Mesendoderm (in vitro differentiated cells): ENCODE data around the gene ZSWIM6.
"Not testable (repeated sequence)": the region's sequence is repeated elsewhere in the genome, so short reads cannot be mapped to it uniquely, and the experiment has no call there.

Experiments
- DNase-seq: peaks from one replicate; pipeline ENCODE4 v3.0.0; 2013
- H2AK5ac ChIP-seq: 2 replicates; pipeline ENCODE4 v1.6.1; 2013; ENCODE audit warnings: low read length, inconsistent platforms
- H2BK120ac ChIP-seq: 2 replicates; pipeline ENCODE4 v1.6.1; 2013; ENCODE audit warnings: low read depth, mild to moderate bottlenecking, low read length, moderate library complexity, mixed read lengths
- H2BK15ac ChIP-seq: replicated peaks from 2 replicates; pipeline ENCODE4 v1.6.1; 2013; ENCODE audit warnings: low read depth, mild to moderate bottlenecking, moderate library complexity
- H2BK5ac ChIP-seq: 2 replicates; pipeline ENCODE4 v1.6.1; 2013; ENCODE audit warnings: low read length, inconsistent platforms
- H3K18ac ChIP-seq: 2 replicates; pipeline ENCODE4 v1.6.1; 2013; ENCODE audit warnings: mild to moderate bottlenecking, low read length, mixed read lengths
- H3K23ac ChIP-seq: one replicate; pipeline ENCODE4 v1.6.1; 2013; ENCODE audit warnings: low read length
- H3K27ac ChIP-seq: 2 replicates; pipeline ENCODE4 v1.5.1; 2013; ENCODE audit warnings: low read depth, mild to moderate bottlenecking, inconsistent platforms, low read length, moderate library complexity
- H3K27me3 ChIP-seq: 2 replicates; pipeline ENCODE4 v1.6.1; 2013; ENCODE audit warnings: low read length, control low read depth, mild to moderate bottlenecking, inconsistent platforms; ENCODE audit not compliant: insufficient read depth, poor library complexity
- H3K36me3 ChIP-seq: 2 replicates; pipeline ENCODE4 v1.6.1; 2013; ENCODE audit warnings: low read length, inconsistent platforms; ENCODE audit not compliant: control insufficient read depth, insufficient read depth
- H3K4ac ChIP-seq: one replicate; pipeline ENCODE4 v1.6.1; 2013; ENCODE audit warnings: low read depth, mild to moderate bottlenecking, low read length, moderate library complexity
- H3K4me1 ChIP-seq: 2 replicates; pipeline ENCODE4 v1.6.1; 2013; ENCODE audit warnings: low read depth, low read length, inconsistent platforms; ENCODE audit not compliant: control insufficient read depth
- H3K4me2 ChIP-seq: 2 replicates; pipeline ENCODE4 v1.6.1; 2013; ENCODE audit warnings: low read length
- H3K4me3 ChIP-seq: 2 replicates; pipeline ENCODE4 v1.5.1; 2013; ENCODE audit warnings: mild to moderate bottlenecking, low read length
- H3K56ac ChIP-seq: one replicate; pipeline ENCODE4 v1.6.1; 2013; ENCODE audit warnings: low read length
- H3K79me1 ChIP-seq: 2 replicates; pipeline ENCODE4 v1.6.1; 2013; ENCODE audit warnings: low read length, inconsistent platforms
- H3K79me2 ChIP-seq: 2 replicates; pipeline ENCODE4 v1.6.1; 2013; ENCODE audit warnings: mild to moderate bottlenecking, low read length; ENCODE audit not compliant: control insufficient read depth, insufficient read depth
- H3K9ac ChIP-seq: 2 replicates; pipeline ENCODE4 v1.6.1; 2013; ENCODE audit warnings: low read length, inconsistent platforms
- H4K5ac ChIP-seq: one replicate; pipeline ENCODE4 v1.6.1; 2013; ENCODE audit warnings: low read length
- H4K8ac ChIP-seq: one replicate; pipeline ENCODE4 v1.6.1; 2013; ENCODE audit warnings: low read depth, mild to moderate bottlenecking, control low read depth, low read length, moderate library complexity
- WGBS: extraction: QIAGEN DNeasy Blood & Tissue Kit; methylation state at CpG from one replicate; pipeline ENCODE4 v1.1.7; 2013; ENCODE audit warnings: low lambda C conversion rate, missing lambda C conversion rate; ENCODE audit not compliant: insufficient coverage; ENCODE audit errors: extremely low coverage; 5-methylcytosine and 5-hydroxymethylcytosine counted together

Gene ZSWIM6

GRCh38 chr5:61402244-61402823 is 70.3 kb downstream of the ZSWIM6 start:
- no peak for DNase-seq
- Histone ChIP-seq H2BK5ac (no peak overlapping the region), H3K18ac (no peak overlapping the region), H3K4me2 (no peak overlapping the region), H2AK5ac (no peak overlapping the region), H3K9ac (no peak overlapping the region), H3K79me2 (peaks cover 35% of the 10 kb centered on the region), H3K23ac (no peak overlapping the region), H3K4ac (no peak overlapping the region), H3K36me3 (no peaks in the 10 kb centered on the region), H4K8ac (no peak overlapping the region), H3K27me3 (no peaks in the 10 kb centered on the region), H3K56ac (no peak overlapping the region), H3K4me3 (no peak overlapping the region), H2BK15ac (no peak overlapping the region), H3K79me1 (peaks cover 19% of the 10 kb centered on the region), H2BK120ac (no peak overlapping the region), H3K4me1 (peaks cover 3% of the 10 kb centered on the region), H4K5ac (no peak overlapping the region), H3K27ac (no peak overlapping the region)

GRCh38 chr5:61402970-61403900 is 71.2 kb downstream of the ZSWIM6 start:
- H3K9ac ChIP-seq = no peak overlapping the region
- no peak overlapping the region for H2BK5ac ChIP-seq
- no peaks in the 10 kb centered on the region for H3K36me3 ChIP-seq
- H3K4ac ChIP-seq = no peak overlapping the region
- H3K18ac ChIP-seq = no peak overlapping the region
- H2BK120ac ChIP-seq = peak overlapping the region; percentile 28
- H3K79me2 ChIP-seq = peaks cover 31% of the 10 kb centered on the region
- H4K5ac ChIP-seq = no peak overlapping the region
- H3K4me1 ChIP-seq = peaks cover 3% of the 10 kb centered on the region
- H2AK5ac ChIP-seq = no peak overlapping the region
- no peaks in the 10 kb centered on the region for H3K27me3 ChIP-seq
- H3K79me1 ChIP-seq = peaks cover 17% of the 10 kb centered on the region
- no CpG with 5 or more reads among the region's 4 CpGs for WGBS
- no peak overlapping the region for H2BK15ac ChIP-seq
- H3K27ac ChIP-seq = no peak overlapping the region
- H3K23ac ChIP-seq = no peak overlapping the region
- H3K56ac ChIP-seq = no peak overlapping the region
- H3K4me2 ChIP-seq = no peak overlapping the region
- H4K8ac ChIP-seq = no peak overlapping the region
- DNase-seq = no peak
- H3K4me3 ChIP-seq = no peak overlapping the region

GRCh38 chr5:61405511-61406295 is 73.6 kb downstream of the ZSWIM6 start:
- Histone ChIP-seq H3K56ac (no peak overlapping the region), H3K4me3 (no peak overlapping the region), H2BK5ac (no peak overlapping the region), H2BK120ac (no peak overlapping the region), H3K4me1 (peaks cover 4% of the 10 kb centered on the region), H3K27me3 (no peaks in the 10 kb centered on the region), H4K5ac (no peak overlapping the region), H3K9ac (no peak overlapping the region), H3K18ac (no peak overlapping the region), H3K23ac (no peak overlapping the region), H3K79me1 (peaks cover 11% of the 10 kb centered on the region), H3K36me3 (no peaks in the 10 kb centered on the region), H3K79me2 (peaks cover 23% of the 10 kb centered on the region), H3K27ac (no peak overlapping the region), H3K4me2 (no peak overlapping the region), H2BK15ac (no peak overlapping the region), H4K8ac (no peak overlapping the region), H2AK5ac (no peak overlapping the region), H3K4ac (no peak overlapping the region)
- no peak for DNase-seq

GRCh38 chr5:61406497-61406896 is 74.4 kb downstream of the ZSWIM6 start:
- H4K8ac ChIP-seq, H3K9ac ChIP-seq, H2BK5ac ChIP-seq, H3K23ac ChIP-seq, H3K4me2 ChIP-seq, H3K27ac ChIP-seq, H3K27me3 ChIP-seq, H4K5ac ChIP-seq, H3K4me1 ChIP-seq, H2AK5ac ChIP-seq, H3K36me3 ChIP-seq, H3K4ac ChIP-seq, DNase-seq, H3K79me1 ChIP-seq, H3K18ac ChIP-seq, H3K4me3 ChIP-seq, H2BK120ac ChIP-seq, H3K56ac ChIP-seq, H2BK15ac ChIP-seq: not testable (repeated sequence)
- no CpG with 5 or more reads among the region's 4 CpGs for WGBS
- peaks cover 24% of the 10 kb centered on the region for H3K79me2 ChIP-seq

GRCh38 chr5:61407706-61408270 is 75.7 kb downstream of the ZSWIM6 start:
- H3K4me1 ChIP-seq = peaks cover 2% of the 10 kb centered on the region
- no peak overlapping the region for H3K4ac ChIP-seq
- peak; percentile 49 for DNase-seq
- H4K5ac ChIP-seq = no peak overlapping the region
- no peak overlapping the region for H4K8ac ChIP-seq
- no peak overlapping the region for H2BK120ac ChIP-seq
- no peak overlapping the region for H3K9ac ChIP-seq
- no peak overlapping the region for H3K18ac ChIP-seq
- no peak overlapping the region for H3K4me2 ChIP-seq
- no peak overlapping the region for H3K4me3 ChIP-seq
- WGBS = no CpG with 5 or more reads among the region's 1 CpG
- H3K79me1 ChIP-seq = peaks cover 12% of the 10 kb centered on the region
- no peaks in the 10 kb centered on the region for H3K27me3 ChIP-seq
- no peaks in the 10 kb centered on the region for H3K36me3 ChIP-seq
- H3K79me2 ChIP-seq = peaks cover 32% of the 10 kb centered on the region
- no peak overlapping the region for H3K27ac ChIP-seq
- H2BK15ac ChIP-seq = no peak overlapping the region
- no peak overlapping the region for H2BK5ac ChIP-seq
- no peak overlapping the region for H3K23ac ChIP-seq
- no peak overlapping the region for H2AK5ac ChIP-seq
- H3K56ac ChIP-seq = no peak overlapping the region
